Right lobe of liver (tissue), 4 donors: ENCODE results near the gene CDHR5.

Experiments used
- CTCF ChIP-seq, 4 donors: fragments of 200-600 bp in 3 of 4; fragments of 450-650 bp in 1 of 4; IDR thresholded peaks; one replicate each; pipeline versions ENCODE4 v1.5.1 to v1.8.0; 2016 to 2022; ENCODE audit warnings: antibody characterized with exemption in 4 of 4, mild to moderate bottlenecking in 2 of 4
- POLR2A ChIP-seq: fragments of 450-650 bp; IDR thresholded peaks from one replicate; pipeline ENCODE4 v1.6.1; 2017; ENCODE audit warnings: antibody characterized with exemption, mild to moderate bottlenecking
- donor health status: DM: no; HTN: no; CAD: no.
- donor health status: DM: no; HTN: no; CAD: no.
- donor health status: DM: no; HTN: yes; CAD: no.

GRCh38 chr11:567629-568292, 57.0 kb downstream of the CDHR5 start:
- TF ChIP-seq CTCF (IDR thresholded peaks at IDR 0.05): no peak
- TF ChIP-seq POLR2A: no peak
